ENCODE measurements around the gene SETD1B.
"Not testable (repeated sequence)": the region's sequence is repeated elsewhere in the genome, so short reads cannot be mapped to it uniquely, and the experiment has no call there.

Gene SETD1B

GRCh38 chr12:121781484-121781997 lies 22.3 kb upstream of the SETD1B start:
- no peak for DNase-seq

DNA sequence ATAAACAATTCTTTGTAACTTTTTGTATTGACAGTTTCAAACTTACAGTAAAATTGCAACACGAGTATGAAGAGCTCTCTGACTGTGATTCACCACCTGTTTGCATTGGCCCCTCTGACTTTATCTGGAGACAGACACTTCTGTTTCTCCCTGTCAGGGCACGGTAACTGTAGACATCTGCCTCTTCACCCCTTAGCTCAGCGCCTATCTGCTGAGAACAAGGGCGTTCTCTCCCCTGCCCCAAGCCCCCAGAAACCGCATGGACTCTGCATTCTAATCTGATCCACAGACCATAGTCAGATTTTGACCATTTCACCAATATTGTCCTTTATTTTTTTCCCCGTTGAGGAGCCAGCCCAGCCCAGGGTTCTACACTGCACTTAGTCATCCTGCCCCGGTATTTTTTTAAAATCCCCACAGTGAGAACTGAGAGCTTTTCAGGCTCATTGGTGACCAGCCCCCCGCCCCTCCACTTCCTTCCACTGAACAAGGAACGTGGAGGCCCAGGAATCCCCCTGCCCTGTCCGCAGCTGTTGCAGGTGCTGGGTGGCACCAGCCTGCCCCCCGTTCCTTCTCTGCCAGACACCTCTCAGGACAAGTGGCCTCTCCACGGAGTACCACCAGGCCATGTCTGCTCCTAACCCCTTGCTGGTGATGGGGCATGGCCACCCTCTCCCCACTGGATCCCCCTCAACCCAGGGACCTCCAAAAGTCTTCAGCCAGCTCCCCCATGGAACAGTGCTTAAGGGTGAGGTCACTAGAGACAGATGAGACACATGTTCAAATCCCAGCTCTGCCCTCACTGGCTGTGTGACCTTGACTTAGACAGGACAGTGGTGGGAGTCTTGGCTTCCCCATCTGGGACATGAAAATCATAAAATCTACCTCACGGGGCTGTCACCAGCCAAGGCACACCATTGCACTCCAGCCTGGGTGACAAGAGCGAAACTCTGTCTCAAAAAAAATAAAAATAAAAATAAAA lies 21.5 kb upstream of the SETD1B start:
- DNase-seq: no peak

DNA sequence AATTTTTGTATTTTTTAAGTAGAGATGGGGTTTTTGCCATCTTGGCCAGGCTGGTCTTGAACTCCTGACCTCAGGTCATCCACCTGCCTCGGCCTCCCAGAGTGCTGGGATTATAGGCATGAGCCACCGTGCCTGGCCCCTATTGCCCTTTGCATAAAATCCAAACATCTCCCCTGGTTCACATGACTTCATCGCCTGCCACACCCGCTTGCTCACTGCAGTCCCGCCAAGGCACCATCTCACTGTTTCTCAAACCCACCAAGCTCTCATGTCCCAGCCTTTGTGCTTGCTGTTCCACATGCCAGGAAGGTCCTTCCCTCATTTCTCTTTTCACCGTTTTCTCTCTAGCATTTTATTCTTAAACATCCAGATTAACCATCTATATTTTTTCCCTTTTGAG lies 20.0 kb upstream of the SETD1B start:
- DNase-seq: no peak

DNA sequence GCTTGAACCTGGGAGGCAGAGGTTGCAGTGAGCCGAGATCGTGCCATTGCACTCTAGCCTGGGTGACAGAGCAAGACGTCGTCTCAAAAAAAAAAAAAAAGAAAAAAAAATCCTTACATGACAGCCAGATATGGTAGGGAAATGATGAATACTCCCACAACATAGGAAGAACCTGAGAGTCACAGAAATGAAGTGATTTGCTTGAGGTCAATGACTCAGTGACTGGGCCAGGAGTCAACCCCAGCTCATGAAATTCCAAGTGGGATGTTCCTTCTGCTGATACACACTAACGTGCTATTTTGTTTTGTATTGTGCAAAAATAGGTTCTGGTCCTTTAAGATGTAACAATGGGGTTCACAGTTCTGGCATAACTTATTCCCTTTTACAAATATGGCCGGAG lies 19.3 kb upstream of the SETD1B start:
- DNase-seq: no peak

DNA sequence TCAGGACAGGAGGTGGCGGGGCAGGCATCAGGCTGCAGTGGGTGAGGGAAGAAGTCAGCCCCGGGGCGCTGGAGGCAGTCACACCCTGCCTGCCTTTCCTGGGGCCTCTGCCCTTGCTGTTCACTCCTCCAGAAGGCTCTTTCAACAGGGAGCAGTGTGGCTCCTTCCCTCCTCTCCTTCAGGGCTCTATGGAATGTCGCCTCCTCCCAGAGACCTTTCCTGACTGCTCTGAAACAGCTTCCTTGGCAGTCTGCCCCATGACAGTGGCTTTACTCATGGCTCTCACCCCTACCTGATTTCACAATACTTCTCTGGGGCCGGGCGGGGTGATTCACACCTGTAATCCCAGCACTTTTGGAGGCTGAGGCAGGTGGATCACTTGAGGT lies 17.4 kb upstream of the SETD1B start:
- no peak for DNase-seq

GRCh38 chr12:121787063-121788025 lies 16.5 kb upstream of the SETD1B start:
- no peak for DNase-seq

DNA sequence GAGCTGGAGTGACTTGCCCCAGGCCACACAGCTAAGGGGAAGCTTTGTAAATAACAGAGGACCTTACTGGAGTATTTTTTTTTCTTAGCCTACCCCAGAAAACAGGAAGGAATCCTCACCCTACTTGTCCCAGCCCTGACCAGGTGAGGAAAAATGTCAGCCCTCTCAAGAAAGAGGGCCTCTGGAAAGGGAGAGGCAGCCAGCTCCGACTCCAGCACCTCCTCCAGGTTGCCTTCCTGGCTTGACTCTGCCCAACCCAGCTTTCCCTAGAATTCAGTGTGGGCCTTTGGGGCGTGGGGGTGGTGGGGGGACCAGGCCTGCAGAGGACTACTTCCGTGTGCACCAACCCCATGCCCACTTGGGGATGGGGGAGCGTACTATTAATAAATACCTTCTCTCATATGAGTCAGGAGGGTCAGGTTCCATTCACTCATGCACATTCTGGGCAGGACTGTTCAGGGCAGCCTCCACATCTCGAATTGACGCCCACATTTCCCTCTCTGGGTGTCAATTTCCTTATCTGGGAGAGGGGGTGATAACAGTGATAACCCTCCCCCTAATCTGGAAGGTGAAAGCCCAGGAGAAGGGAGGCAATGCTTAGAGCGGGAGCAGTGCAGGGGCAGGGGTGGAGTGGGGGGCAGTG lies 15.5 kb upstream of the SETD1B start:
- DNase-seq: no peak

DNA sequence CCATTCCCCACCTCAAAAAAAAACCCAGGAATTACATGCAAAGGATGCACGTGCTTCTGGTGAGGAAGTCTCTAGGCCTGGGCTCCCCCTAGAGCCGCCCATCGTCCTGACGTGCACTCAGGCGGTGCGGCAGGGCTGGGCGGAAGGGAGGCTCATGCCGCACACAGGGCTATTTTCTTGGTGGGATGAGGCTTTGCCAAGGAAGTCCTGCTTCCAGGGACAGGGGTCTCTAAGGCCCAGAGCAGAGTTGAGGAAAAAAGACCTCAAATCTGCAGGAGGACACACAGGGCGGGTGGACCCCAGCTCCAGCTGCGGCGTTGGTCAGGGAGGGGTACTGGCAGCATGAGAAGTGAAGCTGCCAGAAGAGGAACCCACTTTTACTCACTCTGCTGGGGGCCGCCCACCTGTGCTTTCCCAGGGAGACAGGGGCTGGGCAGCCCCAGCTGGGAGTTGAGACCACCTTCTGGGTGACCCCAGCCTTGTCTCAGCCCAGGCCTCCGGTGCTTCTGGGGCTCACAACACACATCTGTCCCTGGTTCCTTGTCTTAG lies 14.5 kb upstream of the SETD1B start:
- no peak for DNase-seq

- peak; percentile 89 for DNase-seq
Measured at GRCh38 chr12:121789800-121790728, 13.7 kb upstream of the SETD1B start.

DNA sequence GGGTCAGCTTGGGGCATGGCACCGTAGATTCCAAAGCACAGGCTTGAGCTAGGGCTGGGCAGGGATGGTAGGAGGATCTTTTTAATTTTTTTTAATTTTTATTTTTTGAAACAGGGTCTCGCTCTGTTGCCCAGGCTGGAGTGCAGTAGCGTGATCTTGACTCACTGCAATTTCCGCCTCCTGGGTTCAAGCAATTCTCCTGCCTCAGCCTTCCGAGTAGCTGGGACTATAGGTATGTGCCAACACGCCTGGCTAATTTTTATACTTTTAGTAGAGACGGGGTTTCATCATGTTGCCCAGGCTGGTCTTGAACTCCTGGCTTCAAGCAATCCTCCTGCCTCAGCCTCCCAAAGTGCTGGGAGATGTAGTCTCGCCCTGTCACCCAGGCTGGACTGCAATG lies 13.0 kb upstream of the SETD1B start:
- not testable (repeated sequence) for DNase-seq

DNA sequence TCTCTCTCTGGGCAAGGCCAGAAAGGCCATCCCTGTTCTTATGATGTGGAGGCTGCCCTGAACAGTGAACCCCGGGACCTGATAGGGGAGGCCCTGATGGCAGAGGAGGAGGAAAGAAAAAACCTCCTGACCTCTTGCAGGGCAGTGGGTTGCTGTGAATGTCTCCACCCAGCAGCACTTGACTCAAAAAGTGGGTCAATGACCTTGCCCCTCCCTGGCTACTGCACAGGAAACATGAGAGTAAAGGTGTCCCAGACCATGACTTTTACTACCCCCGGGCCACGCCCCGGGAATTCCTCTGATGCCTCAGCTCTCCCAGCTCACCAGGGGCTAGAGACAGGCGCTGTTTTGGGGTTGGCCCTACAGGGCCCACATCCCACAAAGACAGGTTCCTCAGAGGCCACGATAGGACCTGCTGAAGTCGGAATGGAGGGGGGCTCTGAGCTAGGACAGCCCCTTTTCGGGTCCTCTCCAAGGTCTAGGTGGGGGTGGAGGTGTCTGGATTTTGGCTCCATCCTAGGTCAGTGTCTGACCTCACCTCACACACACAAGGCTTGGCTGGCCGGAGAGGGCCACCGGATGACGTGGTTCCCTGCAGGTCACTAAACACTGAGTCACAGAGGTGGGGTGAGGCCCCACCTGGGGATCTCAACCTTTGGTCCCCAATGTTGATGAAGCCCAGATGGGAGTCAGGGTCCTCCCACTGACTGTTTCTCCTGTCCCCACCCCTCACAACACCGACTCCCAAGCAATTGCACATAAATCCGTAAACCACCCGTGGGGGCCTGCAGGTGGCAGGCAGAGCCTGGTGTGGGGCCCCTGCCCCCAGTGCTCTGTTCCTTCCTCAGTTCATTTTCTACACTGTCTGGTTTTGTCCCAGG lies 11.9 kb upstream of the SETD1B start:
- DNase-seq: no peak

DNA sequence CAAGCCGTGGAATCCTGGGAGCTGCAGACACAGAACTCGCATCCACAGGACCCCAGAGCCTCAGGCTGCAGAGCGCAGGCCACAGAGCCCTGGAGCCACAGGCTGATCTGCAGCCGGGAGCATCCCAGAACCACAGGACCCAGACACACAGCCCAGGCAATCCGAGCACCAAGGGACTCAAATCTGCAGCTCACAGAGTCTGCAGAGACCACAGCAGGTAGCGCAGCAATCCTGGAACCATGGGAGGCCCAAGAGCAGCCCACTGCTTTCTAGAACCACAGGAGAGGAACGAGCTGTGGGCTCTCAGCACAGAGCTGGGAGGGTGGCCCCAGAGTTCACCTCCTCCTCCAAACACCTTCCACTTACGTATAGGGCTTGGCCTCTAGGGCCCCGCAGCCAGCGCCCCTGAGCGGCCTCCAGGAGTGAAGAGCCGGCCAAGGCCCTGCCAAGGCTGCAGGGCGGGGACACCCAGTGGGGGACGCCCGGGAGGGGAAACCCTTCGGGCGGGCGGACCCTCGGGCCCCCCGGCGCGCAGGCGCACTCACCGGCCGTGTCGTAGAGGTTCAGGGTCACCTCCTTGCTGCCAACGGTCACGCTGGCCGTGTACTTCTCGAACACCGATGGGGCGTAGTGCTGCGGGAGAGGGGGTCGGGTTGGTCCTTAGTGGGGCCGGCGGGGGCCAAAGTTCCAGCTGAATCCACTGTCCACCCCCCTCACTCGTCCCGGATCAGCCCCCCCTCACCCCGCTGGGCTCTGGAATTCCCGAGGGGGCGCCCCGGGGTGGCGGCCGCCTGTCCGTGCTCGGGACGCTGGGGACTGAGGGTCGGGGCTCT lies 11.0 kb upstream of the SETD1B start:
- no peak for DNase-seq

GRCh38 chr12:121793440-121793837 lies 10.4 kb upstream of the SETD1B start, which contains the start of gene RHOF:
Gene RHOF, minus strand, starts transcription at chr12:121793688. Its CDS starts 55 bp downstream, at chr12:121793633.
- DNase-seq: peak; percentile 76

DNA sequence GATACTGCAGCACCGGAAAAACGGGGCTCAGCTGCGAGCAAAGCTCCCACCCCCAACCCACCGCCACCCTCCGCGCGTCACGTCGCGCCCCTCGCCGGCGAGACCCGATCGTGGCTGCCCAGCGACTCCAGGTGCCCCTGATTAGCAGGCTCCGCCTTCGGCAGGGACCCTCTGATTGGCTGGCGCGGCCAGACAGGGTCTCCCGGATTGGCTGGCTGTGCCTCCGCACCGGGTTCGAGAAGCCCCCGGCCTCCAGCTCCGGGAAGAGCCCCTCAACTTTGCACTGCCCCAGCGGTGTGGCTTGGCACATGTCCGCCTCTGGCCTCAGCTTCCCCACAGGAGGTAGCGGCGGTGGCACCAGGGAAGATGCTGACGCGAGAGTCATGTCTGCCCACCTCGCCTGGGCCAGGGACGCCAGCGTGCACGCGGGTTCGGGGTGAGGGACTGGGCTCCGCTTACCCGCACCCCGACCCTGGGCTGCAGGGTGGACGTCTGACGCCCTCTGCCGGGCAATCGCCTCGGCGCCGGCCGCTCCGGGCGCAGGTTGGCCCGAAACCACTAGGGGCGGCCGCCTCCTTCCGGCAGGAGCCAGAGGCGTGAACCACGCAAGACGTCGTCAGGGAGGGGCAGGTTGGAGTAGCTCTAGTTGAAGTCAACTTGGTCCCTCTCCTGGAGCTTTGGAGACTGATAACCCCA lies 9.8 kb upstream of the SETD1B start:
- DNase-seq: peak; percentile 93

DNA sequence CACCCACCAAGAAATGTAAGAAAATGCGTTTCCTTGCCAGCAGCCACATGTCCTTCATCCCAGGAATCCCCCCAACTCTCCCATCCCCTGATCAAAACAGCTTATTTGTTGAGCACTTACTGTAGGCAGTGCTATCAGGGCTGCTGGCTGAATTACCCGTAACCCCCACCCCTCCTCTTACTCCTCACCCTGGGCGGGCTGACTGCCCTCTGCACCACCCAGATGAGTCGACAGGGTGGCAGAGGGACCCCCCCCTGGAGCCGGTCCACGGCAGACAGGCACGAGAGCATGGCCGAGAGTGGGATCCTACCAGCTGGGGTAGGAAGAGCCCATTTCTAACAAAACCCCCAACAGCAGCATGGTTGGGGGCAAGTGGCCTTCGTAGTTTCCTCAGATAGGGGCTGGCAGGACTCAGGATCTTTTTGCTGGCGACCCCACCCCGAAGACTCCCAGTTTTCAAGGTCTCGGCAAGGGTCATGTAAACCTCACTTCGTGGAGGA lies 9.2 kb upstream of the SETD1B start:
- DNase-seq: no peak

- peak; percentile 83 for DNase-seq
Measured at GRCh38 chr12:121795034-121795968, 8.5 kb upstream of the SETD1B start.
